ENCODE data around the gene OCIAD1. TPM values are rescaled to one million over a fixed set of nuclear protein-coding genes. Genes with fewer than 3 reads are reported as not detected.

OCIAD1 gene, protein sequence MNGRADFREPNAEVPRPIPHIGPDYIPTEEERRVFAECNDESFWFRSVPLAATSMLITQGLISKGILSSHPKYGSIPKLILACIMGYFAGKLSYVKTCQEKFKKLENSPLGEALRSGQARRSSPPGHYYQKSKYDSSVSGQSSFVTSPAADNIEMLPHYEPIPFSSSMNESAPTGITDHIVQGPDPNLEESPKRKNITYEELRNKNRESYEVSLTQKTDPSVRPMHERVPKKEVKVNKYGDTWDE
- 100 to 1,000 TPM; 106 to 120 TPM for total RNA-seq
- 100 to 1,000 TPM; 116 to 118 TPM for polyA plus RNA-seq
- long read RNA-seq, donor 1, transcript OCIAD1-202 (9 exons, 1,594 nt) = minor isoform, 8 of 81 reads
- long read RNA-seq, donor 1, transcript OCIAD1-206 (2 exons, 1,916 nt) = minor isoform, 12 of 81 reads
- long read RNA-seq, donor 1, transcript OCIAD1-201 (9 exons, 1,414 nt) = major isoform, 37 of 81 reads
- long read RNA-seq, donor 1, partial matches to known transcripts = 14 of 81 reads
- long read RNA-seq, donor 1, other reads (novel, unspliced or antisense) = 0 of 81 reads
- long read RNA-seq, donor 2, transcript OCIAD1-222 (7 exons, 688 nt) = major isoform, 11 of 22 reads
- long read RNA-seq, donor 2, transcript OCIAD1-201 (9 exons, 1,414 nt) = minor isoform, 6 of 22 reads
- long read RNA-seq, donor 2, partial matches to known transcripts = 0 of 22 reads
- long read RNA-seq, donor 2, other reads (novel, unspliced or antisense) = 0 of 22 reads
- long read RNA-seq, donor 3, transcript OCIAD1-201 (9 exons, 1,414 nt) = major isoform, 17 of 34 reads
- long read RNA-seq, donor 3, partial matches to known transcripts = 5 of 34 reads
- long read RNA-seq, donor 3, other reads (novel, unspliced or antisense) = 0 of 34 reads
- long read RNA-seq, donor 4, transcript OCIAD1-201 (9 exons, 1,414 nt) = major isoform, 11 of 26 reads
- long read RNA-seq, donor 4, transcript OCIAD1-222 (7 exons, 688 nt) = minor isoform, 10 of 26 reads
- long read RNA-seq, donor 4, partial matches to known transcripts = 0 of 26 reads
- long read RNA-seq, donor 4, other reads (novel, unspliced or antisense) = 0 of 26 reads
- long read RNA-seq, donor 5, transcript OCIAD1-202 (9 exons, 1,594 nt) = minor isoform, 8 of 81 reads
- long read RNA-seq, donor 5, transcript OCIAD1-222 (7 exons, 688 nt) = minor isoform, 12 of 81 reads
- long read RNA-seq, donor 5, transcript OCIAD1-206 (2 exons, 1,916 nt) = minor isoform, 11 of 81 reads
- long read RNA-seq, donor 5, transcript OCIAD1-201 (9 exons, 1,414 nt) = major isoform, 35 of 81 reads
- long read RNA-seq, donor 5, partial matches to known transcripts = 11 of 81 reads
- long read RNA-seq, donor 5, other reads (novel, unspliced or antisense) = 0 of 81 reads

DNA sequence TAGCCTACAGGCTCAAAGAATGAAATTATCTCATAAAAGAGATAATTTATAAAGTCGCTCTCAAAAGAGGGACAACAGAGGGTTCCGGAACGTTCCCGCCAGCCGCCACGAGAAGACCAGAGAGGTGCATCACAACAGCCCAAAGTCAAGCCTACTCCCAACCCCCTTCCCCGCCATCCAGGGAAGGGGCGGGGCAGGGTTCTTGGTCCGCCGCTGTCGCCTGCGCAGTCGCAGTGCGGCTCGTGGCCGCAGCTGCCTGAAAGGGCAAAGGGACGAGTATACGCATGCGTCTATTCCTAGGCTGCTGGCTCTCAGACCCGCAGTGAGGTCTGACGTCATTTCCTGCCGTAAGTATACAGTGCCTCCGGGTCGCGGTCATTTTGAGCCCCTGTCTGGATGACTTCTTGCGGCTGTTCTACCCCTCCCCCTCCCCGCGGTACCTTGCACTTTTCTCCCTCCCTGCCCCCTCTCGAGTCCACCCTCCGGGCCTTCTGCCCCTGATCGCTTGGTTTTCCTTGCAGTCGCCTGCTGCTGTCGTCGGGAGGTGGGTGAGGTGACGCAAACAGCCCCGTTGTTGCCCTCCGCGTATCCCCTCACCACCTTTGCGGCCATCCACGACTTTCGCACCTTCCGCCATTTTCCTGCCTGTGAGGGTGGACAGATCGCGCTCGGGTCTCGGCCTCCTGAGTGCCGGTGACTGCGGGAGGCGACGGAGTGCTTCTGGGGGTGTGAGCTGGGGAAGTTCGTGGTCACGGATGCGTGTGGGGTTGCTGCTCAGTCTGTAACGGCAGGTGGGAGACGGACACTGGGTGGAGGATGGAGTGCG, at the start of gene OCIAD1:
Gene OCIAD1 (plus strand): TSS at position 383 of the 826 bp plus-strand sequence. CDS start 1,537 bp downstream, outside the sequence.
- Histone ChIP-seq H3K9me3 (ENCODE audit: control insufficient read depth in 4 of 4, insufficient read depth in 3 of 4, low read length in 3 of 4) (no peaks in the 10 kb centered on the region), H3K9ac (ENCODE audit: insufficient read depth in 1 of 2, low read length in 2 of 2) (peak within 1 kb of the TSS; percentile 96 to 99), H3K27me3 (ENCODE audit: control insufficient read depth in 3 of 3, insufficient read depth in 3 of 3, low read length in 2 of 3) (no peaks in the 10 kb centered on the region), H3K4me3 (peak within 1 kb of the TSS; percentile 99), H3K4me1 (ENCODE audit: control insufficient read depth in 5 of 5, insufficient read depth in 5 of 5, low read length in 5 of 5) (peaks cover 0 to 12% (median 4%) of the 10 kb centered on the region in 5 donors), H3K27ac (ENCODE audit: low read depth in 1 of 2, low read length in 1 of 2) (peak within 1 kb of the TSS; percentile 97 to 98), H3K36me3 (ENCODE audit: control insufficient read depth in 4 of 4, insufficient read depth in 4 of 4, low read length in 4 of 4) (peaks cover 8 to 23% (median 15%) of the 10 kb centered on the region in 4 donors)
- TF ChIP-seq, protein P1, sequence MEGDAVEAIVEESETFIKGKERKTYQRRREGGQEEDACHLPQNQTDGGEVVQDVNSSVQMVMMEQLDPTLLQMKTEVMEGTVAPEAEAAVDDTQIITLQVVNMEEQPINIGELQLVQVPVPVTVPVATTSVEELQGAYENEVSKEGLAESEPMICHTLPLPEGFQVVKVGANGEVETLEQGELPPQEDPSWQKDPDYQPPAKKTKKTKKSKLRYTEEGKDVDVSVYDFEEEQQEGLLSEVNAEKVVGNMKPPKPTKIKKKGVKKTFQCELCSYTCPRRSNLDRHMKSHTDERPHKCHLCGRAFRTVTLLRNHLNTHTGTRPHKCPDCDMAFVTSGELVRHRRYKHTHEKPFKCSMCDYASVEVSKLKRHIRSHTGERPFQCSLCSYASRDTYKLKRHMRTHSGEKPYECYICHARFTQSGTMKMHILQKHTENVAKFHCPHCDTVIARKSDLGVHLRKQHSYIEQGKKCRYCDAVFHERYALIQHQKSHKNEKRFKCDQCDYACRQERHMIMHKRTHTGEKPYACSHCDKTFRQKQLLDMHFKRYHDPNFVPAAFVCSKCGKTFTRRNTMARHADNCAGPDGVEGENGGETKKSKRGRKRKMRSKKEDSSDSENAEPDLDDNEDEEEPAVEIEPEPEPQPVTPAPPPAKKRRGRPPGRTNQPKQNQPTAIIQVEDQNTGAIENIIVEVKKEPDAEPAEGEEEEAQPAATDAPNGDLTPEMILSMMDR (IDR thresholded peaks at IDR 0.05; ENCODE audit: control extremely low read depth, extremely low read depth) = no peak
- 0 to 1% methylated on average over 56 of the region's 56 CpGs for WGBS, 2 donors
- peak; percentile 98 to 100 (median 99) for DNase-seq
- peak; percentile 98 for ATAC-seq (ENCODE audit: insufficient read depth, low FRiP score)

DNA sequence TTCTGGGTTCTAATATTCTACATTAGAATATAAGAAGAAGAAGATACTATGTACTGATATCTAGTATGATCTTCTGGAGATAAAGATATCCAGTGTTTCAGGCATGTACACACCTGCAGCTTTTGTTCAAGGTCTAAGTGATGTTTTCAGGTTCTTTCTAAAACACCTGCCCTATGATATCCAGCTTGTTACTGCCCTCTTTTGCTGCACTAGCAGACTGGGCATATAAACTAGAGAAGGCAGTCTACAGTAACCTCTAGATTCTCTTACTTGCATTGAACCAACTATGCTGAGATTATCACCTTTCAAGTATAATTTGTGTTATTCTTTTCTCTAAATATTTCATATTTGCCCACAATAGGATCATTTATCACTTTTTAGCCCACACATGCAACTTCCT, 48.9 kb upstream of the OCIAD1 start:
- peaks cover 0 to 24% (median 14%) of the 10 kb centered on the region in 5 donors for H3K4me1 ChIP-seq (ENCODE audit: control insufficient read depth in 5 of 5, insufficient read depth in 5 of 5, low read length in 5 of 5)
- no peak overlapping the region for H3K4me3 ChIP-seq
- H3K36me3 ChIP-seq (ENCODE audit: control insufficient read depth in 4 of 4, insufficient read depth in 4 of 4, low read length in 4 of 4) = no peaks in the 10 kb centered on the region
- no peak overlapping the region for H3K27ac ChIP-seq (ENCODE audit: low read depth in 1 of 2, low read length in 1 of 2)
- ATAC-seq (ENCODE audit: insufficient read depth, low FRiP score) = no peak
- no peaks in the 10 kb centered on the region for H3K27me3 ChIP-seq (ENCODE audit: control insufficient read depth in 3 of 3, insufficient read depth in 3 of 3, low read length in 2 of 3)
- TF ChIP-seq, protein P1 (IDR thresholded peaks at IDR 0.05; ENCODE audit: control extremely low read depth, extremely low read depth) = no peak
- no peak for DNase-seq
- H3K9me3 ChIP-seq (ENCODE audit: control insufficient read depth in 4 of 4, insufficient read depth in 3 of 4, low read length in 3 of 4) = no peaks in the 10 kb centered on the region
- H3K9ac ChIP-seq (ENCODE audit: insufficient read depth in 1 of 2, low read length in 2 of 2) = no peak overlapping the region

DNA sequence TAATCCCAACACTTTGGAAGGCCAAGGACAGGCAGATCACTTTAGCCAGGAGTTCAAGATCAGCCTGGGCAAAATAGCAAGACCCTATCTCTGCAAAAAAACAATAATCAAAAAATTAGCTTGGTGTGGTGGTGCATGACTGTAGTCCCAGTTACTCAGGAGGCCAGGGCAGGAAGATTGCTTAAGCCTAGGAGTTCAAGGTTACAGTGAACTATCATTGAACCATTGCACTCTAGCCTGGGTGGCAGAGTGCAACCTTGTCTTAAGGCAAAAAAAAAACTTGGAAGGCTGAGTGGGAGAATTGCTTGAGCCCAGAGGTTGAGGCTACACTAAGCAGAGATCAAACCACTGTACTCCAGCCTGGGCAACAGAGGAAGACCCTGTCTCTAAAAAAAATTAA, 45.6 kb upstream of the OCIAD1 start:
- Histone ChIP-seq H3K4me3 (no peak overlapping the region), H3K27me3 (ENCODE audit: control insufficient read depth in 3 of 3, insufficient read depth in 3 of 3, low read length in 2 of 3) (no peaks in the 10 kb centered on the region), H3K4me1 (ENCODE audit: control insufficient read depth in 5 of 5, insufficient read depth in 5 of 5, low read length in 5 of 5) (peaks cover 0 to 12% (median 3%) of the 10 kb centered on the region in 5 donors), H3K9me3 (ENCODE audit: control insufficient read depth in 4 of 4, insufficient read depth in 3 of 4, low read length in 3 of 4) (no peaks in the 10 kb centered on the region), H3K9ac (ENCODE audit: insufficient read depth in 1 of 2, low read length in 2 of 2) (no peak overlapping the region), H3K36me3 (ENCODE audit: control insufficient read depth in 4 of 4, insufficient read depth in 4 of 4, low read length in 4 of 4) (no peaks in the 10 kb centered on the region), H3K27ac (ENCODE audit: low read depth in 1 of 2, low read length in 1 of 2) (no peak overlapping the region)
- TF ChIP-seq, protein P1 (IDR thresholded peaks at IDR 0.05; ENCODE audit: control extremely low read depth, extremely low read depth) = no peak
- DNase-seq (no peak), ATAC-seq (ENCODE audit: insufficient read depth, low FRiP score) (no peak)

Measured in lung (tissue), 16 donors.